Activated CD4-positive, alpha-beta memory T cell treated with anti-CD3 and anti-CD28 coated beads for 36 hours (primary cell): ENCODE data around the gene TREML4. TPM values are rescaled to one million over a fixed set of nuclear protein-coding genes. Genes with fewer than 3 reads are reported as not detected.

ENCODE experiments used
- CTCF ChIA-PET: fragments of 350-600 bp; sonication (Branson Sonifier 250); formaldehyde crosslinking; loops from one replicate; lab custom pipeline; 2021; ENCODE audit warnings: antibody characterized with exemption, inconsistent platforms; lab: Charles Lee
- POLR2A ChIA-PET: fragments of 350-600 bp; sonication (Branson Sonifier 250); formaldehyde crosslinking; loops from one replicate; lab custom pipeline; 2021; ENCODE audit warnings: antibody characterized with exemption; lab: Charles Lee
- DNase-seq: peaks from one replicate; pipeline ENCODE4 v3.0.0-alpha.2; 2020
- H3K27ac Mint-ChIP-seq: one replicate; pipeline ENCODE4 v1.8.0; 2021; ENCODE audit warnings: mixed read lengths
- H3K27me3 Mint-ChIP-seq: one replicate; pipeline ENCODE4 v1.8.0; 2021; ENCODE audit warnings: mixed read lengths
- H3K36me3 Mint-ChIP-seq: one replicate; pipeline ENCODE4 v1.8.0; 2021; ENCODE audit warnings: mixed read lengths
- H3K4me1 Mint-ChIP-seq: one replicate; pipeline ENCODE4 v1.8.0; 2021; ENCODE audit warnings: low read depth, mixed read lengths
- H3K4me3 Mint-ChIP-seq: one replicate; pipeline ENCODE4 v1.8.0; 2021; ENCODE audit warnings: mild to moderate bottlenecking, mixed read lengths
- H3K9me3 Mint-ChIP-seq: one replicate; pipeline ENCODE4 v1.8.0; 2021; ENCODE audit warnings: mixed read lengths
- intact Hi-C: fragments of 100-400 bp; cut with micrococcal nuclease; formaldehyde crosslinking; loops from one replicate; pipeline ENCODE4 v1.15.1; 2023
- total RNA-seq, 2 experiments: library from RNA; stranded (reverse); gene quantifications; one replicate each; pipeline ENCODE4 v1.2.3, GENCODE V29; 2021

Gene TREML4
- total RNA-seq, 2 experiments from 2014 or later = not detected

DNA sequence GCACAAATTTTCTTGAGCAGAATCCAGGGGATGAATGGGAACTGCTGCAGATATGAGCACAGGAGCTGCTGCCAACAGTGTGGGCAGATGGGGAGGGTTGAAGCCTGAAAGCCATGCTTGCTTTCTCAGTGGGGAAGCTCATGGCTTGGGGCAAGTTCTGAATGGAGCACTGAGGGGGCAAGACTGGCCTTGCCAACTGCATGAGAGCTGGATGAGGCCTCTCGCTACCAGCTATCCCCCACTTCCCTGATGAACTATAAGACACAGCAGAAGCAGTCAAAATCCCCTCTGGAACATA, 30.0 kb downstream of the TREML4 start:
- CTCF ChIA-PET = no interaction called here
- Mint-ChIP-seq H3K27me3 (no peaks in the 10 kb centered on the region), H3K4me3 (no peak overlapping the region), H3K27ac (no peak overlapping the region), H3K36me3 (peaks cover 5% of the 10 kb centered on the region), H3K4me1 (no peaks in the 10 kb centered on the region), H3K9me3 (peaks cover 25% of the 10 kb centered on the region)
- intact Hi-C loops = no loop called here
- POLR2A ChIA-PET = no interaction called here
- no peak for DNase-seq

DNA sequence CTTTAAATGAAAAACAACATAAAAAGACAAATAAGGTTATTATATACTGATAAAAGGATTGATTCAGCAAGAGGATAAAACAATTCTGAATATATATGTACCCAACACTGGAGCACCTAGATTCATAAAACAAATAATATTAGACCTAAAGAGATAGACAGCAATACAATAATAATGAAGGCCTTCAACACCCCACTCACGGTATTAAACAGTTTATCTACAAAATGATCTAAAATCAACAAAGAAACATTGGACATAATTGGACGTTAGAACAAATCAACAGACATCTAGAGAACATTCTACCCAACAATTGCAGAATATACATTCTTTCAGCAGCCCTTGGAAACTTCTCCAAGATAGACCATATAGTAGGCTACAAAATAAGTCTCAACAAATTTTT, 34.3 kb downstream of the TREML4 start:
- POLR2A ChIA-PET = no interaction called here
- Mint-ChIP-seq H3K27ac (no peak overlapping the region), H3K9me3 (peaks cover 33% of the 10 kb centered on the region), H3K4me1 (no peaks in the 10 kb centered on the region), H3K4me3 (no peak overlapping the region), H3K27me3 (no peaks in the 10 kb centered on the region), H3K36me3 (peaks cover 8% of the 10 kb centered on the region)
- no peak for DNase-seq
- CTCF ChIA-PET = no interaction called here
- intact Hi-C loops = no loop called here

DNA sequence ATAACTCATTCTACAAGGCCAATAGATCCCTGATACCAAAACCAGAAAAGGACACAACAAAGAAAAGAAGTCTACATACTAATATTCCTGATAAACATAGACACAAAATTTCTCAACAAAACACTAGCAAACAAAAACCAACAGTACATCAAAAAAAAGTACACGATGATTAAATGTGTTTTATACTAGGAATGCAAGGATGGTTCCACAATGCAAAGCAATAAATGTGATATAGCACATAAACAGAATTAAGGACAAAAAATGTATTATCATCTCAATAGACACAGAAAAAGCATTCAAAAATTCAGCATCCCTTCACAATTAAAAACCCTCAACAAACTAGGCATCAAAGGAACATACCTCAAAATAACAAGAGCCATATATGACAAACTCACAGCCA, 35.1 kb downstream of the TREML4 start:
- intact Hi-C loops = no loop called here
- DNase-seq = no peak
- Mint-ChIP-seq H3K9me3 (peaks cover 33% of the 10 kb centered on the region), H3K27me3 (no peaks in the 10 kb centered on the region), H3K27ac (no peak overlapping the region), H3K4me3 (no peak overlapping the region), H3K4me1 (no peaks in the 10 kb centered on the region), H3K36me3 (peaks cover 8% of the 10 kb centered on the region)
- ChIA-PET CTCF (no interaction called here), POLR2A (no interaction called here)

DNA sequence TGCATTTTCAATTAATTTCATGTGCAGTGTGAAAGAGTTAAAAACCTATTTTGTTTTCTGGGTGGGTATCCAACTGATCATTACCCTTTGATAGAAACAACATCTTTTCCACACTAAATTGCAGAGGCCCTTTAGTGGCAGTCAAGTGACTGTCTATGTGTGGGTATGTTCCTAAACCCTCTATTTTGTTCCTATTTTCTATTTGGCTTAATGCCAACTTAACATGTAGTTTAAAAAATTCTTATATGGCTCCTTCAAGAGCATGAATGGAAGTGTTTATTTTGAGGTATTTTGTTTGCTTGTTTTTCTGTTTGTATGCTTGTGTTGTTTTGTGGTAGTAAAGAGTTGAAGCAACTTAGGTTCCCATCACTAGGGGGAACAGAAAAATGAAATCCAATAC, 38.4 kb downstream of the TREML4 start:
- Mint-ChIP-seq H3K4me3 (no peak overlapping the region), H3K9me3 (peaks cover 19% of the 10 kb centered on the region), H3K27me3 (no peaks in the 10 kb centered on the region), H3K36me3 (peaks cover 7% of the 10 kb centered on the region), H3K4me1 (no peaks in the 10 kb centered on the region), H3K27ac (no peak overlapping the region)
- no peak for DNase-seq
- POLR2A ChIA-PET = no interaction called here
- intact Hi-C loops = no loop called here
- CTCF ChIA-PET = no interaction called here

DNA sequence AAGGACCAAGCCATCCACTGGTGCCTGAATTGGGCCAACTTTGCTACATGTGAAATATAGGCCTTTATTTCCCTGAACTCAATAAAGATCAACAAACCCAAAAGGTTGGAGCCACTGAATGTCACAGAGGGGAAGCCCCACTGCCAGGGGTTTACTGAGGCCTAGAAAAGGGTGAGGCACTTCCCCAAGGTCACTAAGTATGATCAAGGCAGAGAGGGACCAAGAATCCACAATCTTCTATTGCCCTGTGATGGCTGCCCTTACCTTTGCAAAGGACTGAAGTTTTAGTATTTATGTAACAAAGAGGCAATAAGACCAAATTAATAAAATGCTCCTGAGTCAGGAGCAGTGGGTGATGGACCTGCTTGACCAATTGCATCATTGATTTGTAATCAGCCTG, 40.3 kb downstream of the TREML4 start:
- no peak overlapping the region for H3K4me3 Mint-ChIP-seq
- no peak for DNase-seq
- no peaks in the 10 kb centered on the region for H3K27me3 Mint-ChIP-seq
- ChIA-PET POLR2A (no interaction called here), CTCF (no interaction called here)
- H3K27ac Mint-ChIP-seq = no peak overlapping the region
- intact Hi-C loops = no loop called here
- H3K36me3 Mint-ChIP-seq = peaks cover 1% of the 10 kb centered on the region
- H3K4me1 Mint-ChIP-seq = peaks cover 4% of the 10 kb centered on the region
- H3K9me3 Mint-ChIP-seq = peaks cover 4% of the 10 kb centered on the region

DNA sequence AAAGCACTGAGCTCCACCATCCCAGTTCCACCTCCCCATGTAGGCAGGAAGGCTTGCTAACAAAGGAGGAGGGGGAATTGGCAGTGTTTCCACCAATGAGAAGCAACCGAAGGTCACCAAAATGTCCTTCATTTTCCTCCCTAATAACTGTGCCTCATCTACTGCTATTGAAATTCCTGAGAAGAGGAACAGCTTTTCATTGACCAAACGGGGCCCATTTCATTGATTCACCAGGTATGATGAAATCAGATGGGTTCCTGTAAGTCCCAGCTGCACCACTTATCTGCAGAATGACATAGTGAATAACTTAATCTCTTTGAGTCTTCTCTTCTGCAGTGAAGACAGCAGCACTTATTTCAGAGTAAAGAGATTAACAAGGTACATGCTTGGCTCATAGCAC, 41.0 kb downstream of the TREML4 start:
- ChIA-PET CTCF (no interaction called here), POLR2A (no interaction called here)
- Mint-ChIP-seq H3K27ac (no peak overlapping the region), H3K4me3 (no peak overlapping the region), H3K36me3 (no peaks in the 10 kb centered on the region), H3K27me3 (no peaks in the 10 kb centered on the region), H3K9me3 (no peaks in the 10 kb centered on the region), H3K4me1 (peaks cover 4% of the 10 kb centered on the region)
- intact Hi-C loops = no loop called here
- DNase-seq = no peak

DNA sequence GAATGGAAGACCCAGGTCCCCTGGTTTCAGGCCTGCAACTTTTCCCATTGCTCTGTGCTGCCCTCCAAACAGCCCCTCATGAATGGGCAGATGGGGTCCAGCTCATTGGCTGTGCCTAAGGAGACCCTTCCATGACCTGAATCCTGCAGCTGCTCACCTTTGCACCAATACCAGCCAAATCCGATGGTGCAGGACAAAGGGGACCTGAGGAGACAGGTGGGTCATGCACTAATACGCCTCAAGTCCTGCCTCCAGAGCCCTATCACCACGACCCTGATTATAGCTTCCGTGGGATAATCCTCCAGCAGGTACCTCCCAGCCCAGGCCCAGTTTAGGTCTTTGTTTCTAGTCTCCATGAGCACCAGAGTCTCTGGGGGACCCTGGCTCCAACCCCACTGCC, 41.6 kb downstream of the TREML4 start:
- Mint-ChIP-seq H3K9me3 (no peaks in the 10 kb centered on the region), H3K4me3 (no peak overlapping the region), H3K36me3 (no peaks in the 10 kb centered on the region), H3K27me3 (no peaks in the 10 kb centered on the region), H3K4me1 (peaks cover 4% of the 10 kb centered on the region), H3K27ac (no peak overlapping the region)
- CTCF ChIA-PET = interaction anchor here (1.2 kb wide), 1 partner anchor 9 kb away, joined by 4 read pairs; no protein-coding TSS in a partner anchor
- intact Hi-C loops = no loop called here
- no peak for DNase-seq
- POLR2A ChIA-PET = no interaction called here

DNA sequence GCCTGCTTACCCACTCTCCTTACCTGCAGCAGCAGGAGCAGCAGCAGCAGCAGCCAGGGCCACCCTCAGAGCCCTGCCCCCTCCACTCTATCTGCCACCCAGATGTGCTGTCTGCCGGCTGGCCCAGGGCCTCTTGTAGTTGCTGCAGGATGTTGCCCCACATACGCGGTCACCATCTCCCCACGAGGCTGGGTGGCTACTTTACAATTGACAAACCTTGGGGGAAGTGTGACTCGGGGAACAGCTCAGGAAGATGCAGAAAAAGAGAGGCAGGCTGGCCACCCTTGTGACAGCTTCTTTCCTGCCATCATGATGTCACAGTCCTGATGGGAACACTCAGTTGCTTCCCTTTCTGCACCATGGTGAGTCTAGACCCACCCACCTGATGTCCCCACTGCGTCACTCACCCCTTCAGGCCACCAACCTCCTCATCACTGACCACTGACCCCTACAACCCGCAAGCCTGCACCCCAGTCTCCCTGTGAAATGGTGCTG, 43.8 kb downstream of the TREML4 start:
- H3K36me3 Mint-ChIP-seq = no peaks in the 10 kb centered on the region
- ChIA-PET POLR2A (no interaction called here), CTCF (interaction anchor here (0.7 kb wide), 1 partner anchor 39 kb away, joined by 4 read pairs; no protein-coding TSS in a partner anchor)
- DNase-seq = peak; percentile 28
- peaks cover 3% of the 10 kb centered on the region for H3K27me3 Mint-ChIP-seq
- H3K27ac Mint-ChIP-seq = no peak overlapping the region
- intact Hi-C loops = no loop called here
- no peak overlapping the region for H3K4me3 Mint-ChIP-seq
- H3K9me3 Mint-ChIP-seq = no peaks in the 10 kb centered on the region
- H3K4me1 Mint-ChIP-seq = peaks cover 4% of the 10 kb centered on the region

DNA sequence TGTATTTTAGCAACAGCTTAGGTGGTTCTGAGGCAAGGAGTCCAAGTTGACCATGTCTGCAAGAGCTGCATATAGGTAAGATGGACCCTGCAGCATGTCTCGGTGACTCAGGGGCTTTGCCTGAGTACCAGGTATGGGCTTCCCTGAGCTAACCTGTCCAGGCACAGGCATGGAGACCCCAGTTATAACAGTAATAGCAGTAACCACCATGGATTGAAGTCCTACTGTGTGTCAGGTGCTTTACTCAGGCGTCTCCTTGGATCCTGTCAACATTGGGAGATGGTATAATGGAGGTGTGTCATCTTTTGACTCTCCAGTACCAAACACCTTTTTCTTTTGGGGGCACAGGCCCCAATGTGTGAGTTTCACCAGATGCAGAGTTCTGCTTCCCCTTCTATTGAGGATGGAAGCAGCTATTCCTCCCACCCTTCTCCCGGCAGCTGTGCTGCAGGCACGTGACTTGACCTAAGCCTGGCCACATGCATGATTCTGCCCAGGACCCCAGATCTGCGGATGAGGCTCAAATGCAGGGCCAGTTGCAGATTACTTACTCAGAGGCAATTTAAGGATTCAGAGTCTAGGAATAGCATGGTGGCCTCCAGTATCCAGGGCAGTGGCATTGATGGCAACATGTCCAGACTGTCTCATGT, 44.6 kb downstream of the TREML4 start:
- CTCF ChIA-PET = no interaction called here
- Mint-ChIP-seq H3K4me3 (no peak overlapping the region), H3K27ac (no peak overlapping the region), H3K27me3 (peaks cover 5% of the 10 kb centered on the region), H3K4me1 (peaks cover 4% of the 10 kb centered on the region), H3K9me3 (no peaks in the 10 kb centered on the region), H3K36me3 (no peaks in the 10 kb centered on the region)
- intact Hi-C loops = no loop called here
- POLR2A ChIA-PET = no interaction called here
- DNase-seq = no peak

DNA sequence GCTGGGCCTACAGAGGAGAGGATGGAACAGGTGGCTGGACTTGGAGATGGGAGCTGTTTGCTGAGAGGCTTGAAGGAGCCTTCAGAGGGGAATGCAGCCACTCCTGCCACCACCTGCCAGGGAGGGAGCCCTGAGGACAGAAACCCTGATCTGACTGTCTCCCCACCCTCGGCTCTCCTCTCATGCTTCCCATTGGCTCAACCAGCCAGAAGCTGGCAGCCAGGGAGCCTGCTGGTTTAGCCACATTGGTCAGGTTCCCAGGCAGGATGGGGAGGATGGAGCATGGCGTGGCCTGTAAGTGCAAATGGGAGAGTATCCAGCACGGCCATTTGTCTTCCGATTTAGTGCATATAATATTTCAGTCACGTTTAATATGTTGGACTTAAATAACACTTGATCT, 45.6 kb downstream of the TREML4 start:
- CTCF ChIA-PET = no interaction called here
- no peak overlapping the region for H3K27ac Mint-ChIP-seq
- POLR2A ChIA-PET = no interaction called here
- H3K36me3 Mint-ChIP-seq = no peaks in the 10 kb centered on the region
- H3K4me1 Mint-ChIP-seq = peaks cover 6% of the 10 kb centered on the region
- H3K4me3 Mint-ChIP-seq = no peak overlapping the region
- peaks cover 5% of the 10 kb centered on the region for H3K27me3 Mint-ChIP-seq
- intact Hi-C loops = no loop called here
- DNase-seq = no peak
- no peaks in the 10 kb centered on the region for H3K9me3 Mint-ChIP-seq

DNA sequence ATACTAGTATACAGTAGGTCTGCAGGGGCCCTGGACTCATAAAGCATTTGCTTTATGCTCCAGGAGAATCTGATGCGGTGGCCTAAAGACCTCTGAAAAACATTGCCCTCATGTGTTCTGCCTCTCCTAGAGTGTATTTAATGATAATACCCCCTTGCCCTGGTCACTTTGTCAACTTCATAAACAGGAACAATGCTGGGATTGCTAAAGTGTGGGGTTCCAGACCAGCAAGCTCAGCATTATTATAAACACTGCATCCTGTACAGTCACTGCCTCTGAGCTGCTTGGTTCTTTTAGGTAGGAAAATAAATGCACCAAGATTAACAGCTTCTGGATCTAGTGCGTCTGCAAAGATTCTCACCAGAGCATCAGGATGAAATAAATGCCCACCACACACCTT, 46.1 kb downstream of the TREML4 start:
- H3K9me3 Mint-ChIP-seq = no peaks in the 10 kb centered on the region
- H3K36me3 Mint-ChIP-seq = no peaks in the 10 kb centered on the region
- intact Hi-C loops = no loop called here
- peaks cover 5% of the 10 kb centered on the region for H3K27me3 Mint-ChIP-seq
- DNase-seq = no peak
- H3K27ac Mint-ChIP-seq = no peak overlapping the region
- CTCF ChIA-PET = no interaction called here
- H3K4me3 Mint-ChIP-seq = no peak overlapping the region
- H3K4me1 Mint-ChIP-seq = peaks cover 12% of the 10 kb centered on the region
- POLR2A ChIA-PET = no interaction called here

DNA sequence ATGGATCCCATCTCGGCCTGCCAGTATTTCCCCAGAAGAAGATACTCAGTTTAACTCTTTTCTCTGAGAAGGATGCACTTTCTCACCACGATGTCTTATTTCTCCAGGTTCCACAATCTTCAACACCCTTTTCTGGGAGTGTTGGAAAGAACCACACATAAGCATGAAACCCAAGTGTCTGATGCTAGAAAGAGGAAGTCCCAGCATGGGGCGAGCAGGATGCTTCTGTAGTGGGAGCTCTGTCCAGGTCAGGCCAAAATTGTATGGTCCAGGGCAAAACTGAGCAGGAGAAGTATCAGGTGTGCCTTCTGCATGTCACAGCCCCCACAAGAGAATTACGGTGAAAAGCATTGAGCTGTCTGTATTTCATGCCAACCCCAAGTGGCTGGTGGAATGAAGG, 47.3 kb downstream of the TREML4 start:
- no peak for DNase-seq
- intact Hi-C loops = no loop called here
- no peak overlapping the region for H3K4me3 Mint-ChIP-seq
- no peak overlapping the region for H3K27ac Mint-ChIP-seq
- H3K4me1 Mint-ChIP-seq = peaks cover 13% of the 10 kb centered on the region
- no peaks in the 10 kb centered on the region for H3K9me3 Mint-ChIP-seq
- ChIA-PET CTCF (no interaction called here), POLR2A (no interaction called here)
- no peaks in the 10 kb centered on the region for H3K36me3 Mint-ChIP-seq
- H3K27me3 Mint-ChIP-seq = peaks cover 5% of the 10 kb centered on the region

DNA sequence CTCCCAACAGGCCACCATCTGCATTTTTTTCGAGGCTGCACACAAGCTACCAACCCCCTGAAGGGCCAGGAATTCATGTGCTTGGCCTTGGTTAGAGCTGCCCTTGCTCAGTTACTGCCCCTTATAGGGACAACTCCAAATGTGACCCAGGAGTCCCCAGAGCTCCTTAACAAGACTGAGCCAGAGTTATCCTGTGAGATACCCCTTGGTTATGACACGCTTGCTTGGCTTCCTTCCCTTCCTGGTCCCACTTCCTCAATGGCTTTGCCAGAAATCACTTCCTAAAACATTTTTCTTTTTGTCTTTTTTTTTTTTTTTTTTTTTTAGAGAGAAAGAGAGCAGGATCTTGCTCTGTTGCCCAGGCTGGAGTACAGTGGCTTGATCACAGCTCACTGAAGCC, 49.5 kb downstream of the TREML4 start:
- no peak overlapping the region for H3K27ac Mint-ChIP-seq
- H3K4me1 Mint-ChIP-seq = peaks cover 9% of the 10 kb centered on the region
- no peak overlapping the region for H3K4me3 Mint-ChIP-seq
- H3K36me3 Mint-ChIP-seq = no peaks in the 10 kb centered on the region
- intact Hi-C loops = no loop called here
- peaks cover 5% of the 10 kb centered on the region for H3K27me3 Mint-ChIP-seq
- DNase-seq = no peak
- H3K9me3 Mint-ChIP-seq = no peaks in the 10 kb centered on the region
- CTCF ChIA-PET = interaction anchor here (0.9 to 1.7 kb wide), 3 partner anchors 22 to 215 kb away, joined by 3 to 7 read pairs (median 4); no protein-coding TSS in a partner anchor
- POLR2A ChIA-PET = no interaction called here
